AG04449 (cell line): Measurements from ENCODE around the gene ARHGAP30.

Experiments used
- CTCF ChIA-PET: fragments of 350-600 bp; formaldehyde crosslinking; extraction: SDS; loops from one replicate; lab custom pipeline; 2021; ENCODE audit warnings: antibody characterized with exemption; lab: Yijun Ruan, JAX
- POLR2A ChIA-PET: fragments of 400-600, 350-600 bp; formaldehyde crosslinking; extraction: SDS; loops from one replicate; lab custom pipeline; 2020; ENCODE audit warnings: antibody characterized with exemption, inconsistent platforms; lab: Yijun Ruan, JAX
- DNase-seq: peaks from one replicate; pipeline ENCODE4 v3.0.0-alpha.2; 2010; ENCODE audit warnings: low read depth, low spot score
- H3K4me3 ChIP-seq: 2 replicates; pipeline ENCODE4 v1.5.1; 2011; ENCODE audit warnings: low read depth, mild to moderate bottlenecking, control low read depth, low read length
- TF ChIP-seq, protein P1 (sequence below): IDR thresholded peaks from one replicate; pipeline ENCODE4 v1.5.1; 2011; ENCODE audit warnings: mild to moderate bottlenecking, moderate library complexity, low read length, control low read depth, inconsistent platforms; ENCODE audit not compliant: insufficient read depth; ENCODE audit errors: missing control alignments

ARHGAP30 gene

DNA sequence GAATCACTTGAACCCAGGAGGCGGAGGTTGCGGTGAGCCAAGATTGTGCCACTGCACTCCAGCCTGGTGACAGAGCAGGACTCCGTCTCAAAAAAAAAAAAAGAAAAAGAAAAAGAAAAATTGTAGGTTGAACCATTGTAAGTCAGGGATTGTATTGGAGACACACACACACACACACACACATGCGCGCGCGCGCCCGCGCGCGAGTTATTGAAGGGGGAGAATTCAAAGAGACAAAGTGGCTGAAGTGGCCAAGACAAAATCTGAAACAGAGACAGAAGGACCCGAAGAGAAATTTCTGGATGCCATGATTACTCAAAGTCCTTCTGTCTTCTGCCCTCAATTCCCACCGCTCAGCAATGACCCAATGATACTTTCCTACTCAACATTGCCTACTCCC, 24.8 kb upstream of the ARHGAP30 start:
- ChIA-PET POLR2A (no interaction called here), CTCF (interaction anchor here (3.3 to 7.9 kb wide), 5 partner anchors 12 to 100 kb away, joined by 19 to 146 read pairs (median 100); partner anchors contain the start of genes ARHGAP30, NIT1, PFDN2 and TSTD1)
- DNase-seq = no peak
- H3K4me3 ChIP-seq = no peak overlapping the region
- TF ChIP-seq, protein P1, sequence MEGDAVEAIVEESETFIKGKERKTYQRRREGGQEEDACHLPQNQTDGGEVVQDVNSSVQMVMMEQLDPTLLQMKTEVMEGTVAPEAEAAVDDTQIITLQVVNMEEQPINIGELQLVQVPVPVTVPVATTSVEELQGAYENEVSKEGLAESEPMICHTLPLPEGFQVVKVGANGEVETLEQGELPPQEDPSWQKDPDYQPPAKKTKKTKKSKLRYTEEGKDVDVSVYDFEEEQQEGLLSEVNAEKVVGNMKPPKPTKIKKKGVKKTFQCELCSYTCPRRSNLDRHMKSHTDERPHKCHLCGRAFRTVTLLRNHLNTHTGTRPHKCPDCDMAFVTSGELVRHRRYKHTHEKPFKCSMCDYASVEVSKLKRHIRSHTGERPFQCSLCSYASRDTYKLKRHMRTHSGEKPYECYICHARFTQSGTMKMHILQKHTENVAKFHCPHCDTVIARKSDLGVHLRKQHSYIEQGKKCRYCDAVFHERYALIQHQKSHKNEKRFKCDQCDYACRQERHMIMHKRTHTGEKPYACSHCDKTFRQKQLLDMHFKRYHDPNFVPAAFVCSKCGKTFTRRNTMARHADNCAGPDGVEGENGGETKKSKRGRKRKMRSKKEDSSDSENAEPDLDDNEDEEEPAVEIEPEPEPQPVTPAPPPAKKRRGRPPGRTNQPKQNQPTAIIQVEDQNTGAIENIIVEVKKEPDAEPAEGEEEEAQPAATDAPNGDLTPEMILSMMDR = no peak

DNA sequence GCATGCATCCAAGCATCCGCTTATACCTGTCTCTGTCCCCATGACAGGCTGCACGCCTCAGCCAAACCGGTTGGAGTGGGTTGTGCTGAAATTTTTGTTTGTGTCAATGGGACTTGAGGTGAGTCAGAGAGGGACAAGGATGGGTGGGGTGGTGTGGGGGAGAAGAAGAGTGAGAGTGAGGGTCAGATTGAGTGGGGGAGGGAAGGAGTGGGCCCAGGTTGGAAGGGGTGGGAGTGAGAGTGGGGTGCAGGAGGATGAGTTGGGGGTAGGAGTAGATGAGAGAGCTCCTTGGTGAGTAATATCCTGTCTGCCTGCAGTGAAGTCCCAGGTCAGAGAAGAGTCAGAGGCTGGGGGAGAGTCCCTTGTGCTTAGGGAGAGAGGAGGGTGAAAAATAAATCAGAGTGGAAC, 22.9 kb upstream of the ARHGAP30 start:
- CTCF ChIA-PET = interaction anchor here (1.1 to 3.3 kb wide), 4 partner anchors 10 to 100 kb away, joined by 3 to 19 read pairs (median 8); no protein-coding TSS in a partner anchor
- no peak for DNase-seq
- POLR2A ChIA-PET = no interaction called here

DNA sequence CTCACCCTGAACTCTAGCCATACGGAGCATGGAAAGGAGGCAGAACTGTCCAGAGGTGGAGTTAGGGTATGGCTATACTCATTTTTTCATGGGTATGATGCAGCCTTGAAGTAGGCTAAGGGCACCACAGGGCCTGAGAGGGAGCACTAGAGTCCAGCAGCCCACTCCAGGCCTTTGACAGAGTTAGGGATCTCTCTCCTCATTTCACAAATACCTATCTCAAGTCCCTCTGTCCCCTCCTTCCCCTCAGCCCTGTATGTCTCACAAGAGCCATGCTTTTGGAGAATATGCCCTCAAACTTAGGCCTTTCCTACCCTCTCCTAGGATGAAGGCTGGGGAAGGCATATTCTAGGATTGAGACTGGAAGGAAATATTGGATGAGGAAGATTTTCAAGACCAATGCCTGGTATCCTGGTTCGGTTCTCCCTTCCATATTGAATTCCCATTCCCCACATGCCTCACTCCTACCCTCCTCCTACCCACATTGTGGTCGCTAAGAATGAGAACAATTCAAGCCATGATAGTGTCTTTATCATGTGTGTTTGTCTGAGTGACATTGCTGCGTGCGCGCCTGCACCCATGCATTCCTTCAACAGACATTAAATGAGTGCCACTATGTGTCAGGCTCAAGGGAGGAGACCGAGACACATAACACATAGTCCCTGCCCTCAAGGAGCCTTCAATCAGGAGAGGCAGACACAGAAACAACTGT, 22.3 kb upstream of the ARHGAP30 start:
- CTCF ChIA-PET = interaction anchor here (1.1 to 3.3 kb wide), 3 partner anchors 9 to 81 kb away, joined by 3 to 19 read pairs (median 8); no protein-coding TSS in a partner anchor
- TF ChIP-seq, protein P1 = no peak
- no peak for DNase-seq
- H3K4me3 ChIP-seq = no peak overlapping the region
- POLR2A ChIA-PET = no interaction called here

More for the DNA sequence above, 22.9 kb upstream of the ARHGAP30 start:
- TF ChIP-seq, protein P1 = no peak
- no peak overlapping the region for H3K4me3 ChIP-seq

DNA sequence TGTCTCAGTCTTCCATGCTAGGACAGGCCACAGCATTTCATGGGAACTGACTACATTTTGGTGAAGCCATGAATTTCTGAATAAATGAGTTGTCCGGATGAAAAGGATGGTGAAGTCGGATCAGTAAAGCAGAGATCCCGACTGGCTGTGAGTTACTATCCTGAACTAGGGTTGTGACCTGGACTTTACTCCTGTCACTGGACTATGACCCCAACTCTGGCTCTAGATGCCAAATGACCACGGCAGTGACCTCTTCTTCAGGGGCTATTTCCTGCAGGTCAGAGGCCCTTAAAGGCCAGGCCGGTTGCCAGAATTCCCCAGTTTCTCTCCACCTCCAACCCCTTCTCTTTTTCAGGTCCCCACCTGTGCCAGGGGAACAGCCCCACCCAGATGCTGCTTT, 21.4 kb upstream of the ARHGAP30 start:
- TF ChIP-seq, protein P1 = no peak
- H3K4me3 ChIP-seq = no peak overlapping the region
- ChIA-PET POLR2A (no interaction called here), CTCF (no interaction called here)
- DNase-seq = no peak

DNA sequence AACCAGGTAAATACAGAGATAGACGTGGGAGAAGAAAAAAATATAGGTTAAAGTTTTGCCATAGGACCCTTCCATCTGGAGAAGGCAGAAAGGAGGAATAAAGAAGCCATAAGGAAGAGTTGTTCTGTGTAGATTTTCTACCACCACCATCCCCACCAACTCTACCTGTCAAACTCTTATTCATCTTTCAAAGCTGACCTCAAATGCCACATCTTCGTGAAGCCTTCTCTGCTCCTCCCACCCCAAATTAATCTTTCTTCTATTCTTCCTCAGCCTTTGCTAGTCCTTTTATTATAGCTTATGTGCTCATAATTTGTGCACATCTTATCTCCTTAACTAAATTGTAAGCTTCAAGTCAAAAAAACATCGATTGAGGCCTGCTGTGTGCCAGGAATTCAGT, 20.9 kb upstream of the ARHGAP30 start:
- CTCF ChIA-PET = no interaction called here
- no peak overlapping the region for H3K4me3 ChIP-seq
- POLR2A ChIA-PET = no interaction called here
- TF ChIP-seq, protein P1 = no peak
- DNase-seq = no peak

DNA sequence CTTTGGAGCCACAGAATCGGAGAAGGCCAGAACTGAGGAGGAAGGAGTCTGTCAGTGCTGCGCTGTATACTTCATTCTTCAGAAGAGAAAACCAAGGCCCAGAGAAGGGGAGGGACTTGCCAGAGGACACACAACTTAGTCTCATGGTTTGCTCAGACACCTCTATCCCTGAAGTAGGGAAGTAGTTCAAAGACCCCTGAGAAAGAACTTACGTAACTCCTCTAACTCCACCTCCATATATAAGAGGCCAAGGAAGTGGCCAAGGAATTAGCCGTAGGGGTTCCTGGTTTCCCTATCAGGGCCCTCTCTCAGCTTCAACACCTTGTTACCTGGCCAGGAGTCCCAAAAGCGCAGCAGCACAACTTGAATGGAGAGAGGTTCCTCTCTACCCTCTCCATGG, 20.2 kb upstream of the ARHGAP30 start:
- no peak overlapping the region for H3K4me3 ChIP-seq
- TF ChIP-seq, protein P1 = no peak
- no peak for DNase-seq
- POLR2A ChIA-PET = no interaction called here
- CTCF ChIA-PET = interaction anchor here (1.0 to 7.8 kb wide), 3 partner anchors 9 to 93 kb away, joined by 4 to 82 read pairs (median 5); partner anchors contain the start of gene KLHDC9
